Peyer's patch (tissue), 4 donors: ENCODE measurements around the gene OBI1. TPM values are rescaled to one million over a fixed set of nuclear protein-coding genes. Genes with fewer than 3 reads are reported as not detected.

Experiments used
- DNase-seq, 3 donors: peaks; one replicate each; pipeline ENCODE4 v3.0.0-alpha.2; 2017 to 2019
- H3K27ac ChIP-seq, 4 donors: fragments of 200-600 bp; sonication (generic); one replicate each; pipeline ENCODE4 v1.5.1; 2016 to 2019
- H3K27me3 ChIP-seq, 2 donors: fragments of 200-600 bp; sonication (generic); one replicate each; pipeline ENCODE4 v1.5.1; 2019
- H3K36me3 ChIP-seq, 3 donors: fragments of 200-600 bp; sonication (generic); one replicate each; pipeline ENCODE4 v1.5.1; 2016 to 2019
- H3K4me1 ChIP-seq, 4 donors: fragments of 200-600 bp; sonication (generic); one replicate each; pipeline ENCODE4 v1.5.1; 2016 to 2019
- H3K4me3 ChIP-seq, 4 donors: fragments of 200-600 bp; sonication (generic); 1 replicate in 3 of 4; 2 replicates in 1 of 4; pipeline ENCODE4 v1.5.1; 2016 to 2019; ENCODE audit warnings: mild to moderate bottlenecking in 1 of 4
- H3K9me3 ChIP-seq, 4 donors: fragments of 200-600 bp; sonication (generic); one replicate each; pipeline ENCODE4 v1.5.1; 2016 to 2019; ENCODE audit warnings: mild to moderate bottlenecking in 1 of 4
- CTCF ChIP-seq, 6 experiments: fragments of 450-650 bp in 4 of 6; fragments of 200-600 bp in 2 of 6; sonication (generic) in 1 of 6; IDR thresholded peaks; one replicate each; pipeline ENCODE4 v1.5.1; 2017 to 2019; ENCODE audit warnings: antibody characterized with exemption in 6 of 6, mild to moderate bottlenecking in 3 of 6, moderate library complexity in 1 of 6
- POLR2A ChIP-seq, 2 donors: fragments of 450-650 bp; IDR thresholded peaks; one replicate each; pipeline ENCODE4 v1.5.1; 2017; ENCODE audit warnings: antibody characterized with exemption in 2 of 2, mild to moderate bottlenecking in 2 of 2, moderate library complexity in 2 of 2
- total RNA-seq, 4 donors: library from RNA; depleted of rRNA; stranded (reverse); fragments of >200 nt; gene quantifications; one replicate each; pipeline ENCODE4 v1.1.0, GENCODE V29; 2016

Gene OBI1
- total RNA-seq, 4 donors from 2014 or later, result 4.4 to 13.2 (median 7.9) TPM

DNA sequence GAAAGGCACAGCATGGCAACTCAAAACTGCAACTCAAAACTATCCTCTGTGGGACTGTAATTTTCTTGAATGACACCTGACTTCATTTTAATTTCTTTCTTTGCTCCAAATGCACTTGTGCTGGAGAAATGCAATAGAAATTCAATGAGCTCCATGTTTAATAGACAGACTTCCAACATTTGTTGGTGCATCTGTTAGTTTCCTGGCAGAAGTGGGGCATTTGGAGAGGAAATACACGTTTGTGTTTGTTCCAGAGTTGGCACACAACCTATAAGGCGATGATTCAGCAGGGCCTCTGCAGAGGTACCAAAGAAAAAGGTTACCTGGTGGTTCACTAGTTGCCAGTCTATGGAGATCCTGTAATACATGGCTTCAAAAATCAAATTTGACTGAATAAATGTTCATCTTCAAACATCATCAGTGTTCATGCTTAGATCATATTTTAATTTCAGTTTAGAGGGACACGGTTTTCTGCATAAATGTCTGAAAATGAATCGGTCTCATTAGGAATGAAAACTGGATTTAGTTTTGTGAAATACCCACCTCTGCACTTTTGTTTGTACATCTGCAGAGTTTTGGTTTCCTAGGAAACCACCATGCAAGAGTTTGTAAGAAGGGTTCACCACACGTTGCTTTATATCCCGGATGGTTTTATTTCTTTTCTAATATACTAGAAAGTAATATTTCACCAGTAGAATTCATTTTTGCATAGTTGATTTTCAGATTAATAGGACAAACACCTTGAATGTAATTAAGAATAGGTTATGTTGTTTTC, 21.8 kb upstream of the OBI1 start:
- no peak for DNase-seq
- Histone ChIP-seq H3K27me3 (no peaks in the 10 kb centered on the region), H3K4me3 (no peak overlapping the region), H3K9me3 (no peaks in the 10 kb centered on the region), H3K27ac (no peak overlapping the region), H3K36me3 (no peaks in the 10 kb centered on the region), H3K4me1 (no peaks in the 10 kb centered on the region)
- TF ChIP-seq POLR2A (IDR thresholded peaks at IDR 0.05), result no peak
- no peak for TF ChIP-seq CTCF (IDR thresholded peaks at IDR 0.05)

DNA sequence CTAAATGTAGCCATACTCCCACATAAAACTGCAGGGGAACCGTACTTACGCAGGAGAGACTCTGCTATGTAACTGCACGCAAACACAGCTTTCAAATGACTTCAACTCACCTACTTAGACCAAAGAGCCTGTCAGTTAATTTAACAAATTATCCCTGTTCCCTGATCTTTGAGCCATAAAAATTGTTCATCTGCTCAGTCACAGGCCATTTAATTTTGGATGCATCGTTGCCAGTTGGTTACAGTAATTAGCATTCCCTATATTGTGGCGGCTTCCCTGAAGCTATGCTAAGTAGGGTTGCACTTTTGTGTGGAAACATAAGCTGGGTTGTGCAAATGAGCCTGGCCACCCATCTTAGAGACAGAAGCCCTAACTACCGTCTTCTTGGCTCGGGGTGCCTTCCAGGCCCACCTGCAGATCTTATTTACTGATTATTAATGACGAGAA, 21.2 kb upstream of the OBI1 start:
- H3K4me1 ChIP-seq, result no peaks in the 10 kb centered on the region
- TF ChIP-seq POLR2A (IDR thresholded peaks at IDR 0.05), result no peak
- TF ChIP-seq CTCF (IDR thresholded peaks at IDR 0.05), result no peak
- H3K27me3 ChIP-seq, result no peaks in the 10 kb centered on the region
- DNase-seq, result no peak
- no peaks in the 10 kb centered on the region for H3K9me3 ChIP-seq
- no peak overlapping the region for H3K4me3 ChIP-seq
- no peaks in the 10 kb centered on the region for H3K36me3 ChIP-seq
- H3K27ac ChIP-seq, result no peak overlapping the region

GRCh38 chr13:78679329-78679728, 20.4 kb upstream of the OBI1 start:
- Histone ChIP-seq H3K27ac (no peak overlapping the region), H3K36me3 (no peaks in the 10 kb centered on the region), H3K9me3 (no peaks in the 10 kb centered on the region), H3K27me3 (no peaks in the 10 kb centered on the region), H3K4me3 (no peak overlapping the region), H3K4me1 (no peaks in the 10 kb centered on the region)
- DNase-seq, result no peak
- TF ChIP-seq POLR2A (IDR thresholded peaks at IDR 0.05) (no peak), CTCF (IDR thresholded peaks at IDR 0.05) (no peak)

- no peaks in the 10 kb centered on the region for H3K9me3 ChIP-seq
- no peaks in the 10 kb centered on the region for H3K36me3 ChIP-seq
- no peak for DNase-seq
- H3K4me3 ChIP-seq, result no peak overlapping the region
- no peaks in the 10 kb centered on the region for H3K27me3 ChIP-seq
- H3K27ac ChIP-seq, result no peak overlapping the region
- no peaks in the 10 kb centered on the region for H3K4me1 ChIP-seq
- TF ChIP-seq CTCF (IDR thresholded peaks at IDR 0.05), result no peak
- no peak for TF ChIP-seq POLR2A (IDR thresholded peaks at IDR 0.05)
Measured at GRCh38 chr13:78675112-78675511, 16.2 kb upstream of the OBI1 start.

DNA sequence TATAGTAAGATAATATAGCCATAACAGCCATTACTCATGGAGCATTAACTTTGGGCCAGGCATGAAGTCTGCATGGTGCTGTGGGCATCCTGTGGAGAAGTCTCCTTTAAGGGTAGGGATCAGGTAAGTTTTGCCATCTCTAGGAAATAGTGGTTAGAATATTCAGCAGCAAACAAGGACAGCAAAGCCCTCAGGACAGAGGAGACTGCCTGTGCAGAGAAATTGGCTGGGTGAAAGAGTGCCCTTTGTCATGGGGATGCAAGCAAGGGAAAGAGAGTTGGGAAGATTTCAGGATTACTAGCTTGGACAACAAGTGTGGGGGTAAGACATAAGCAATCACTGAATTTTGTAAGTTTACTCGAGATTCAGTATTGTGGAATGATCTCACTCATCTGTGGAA, 15.7 kb upstream of the OBI1 start:
- Histone ChIP-seq H3K4me1 (no peaks in the 10 kb centered on the region), H3K9me3 (no peaks in the 10 kb centered on the region), H3K27ac (no peak overlapping the region), H3K27me3 (no peaks in the 10 kb centered on the region), H3K36me3 (no peaks in the 10 kb centered on the region), H3K4me3 (no peak overlapping the region)
- no peak for DNase-seq
- TF ChIP-seq CTCF (IDR thresholded peaks at IDR 0.05), result no peak
- no peak for TF ChIP-seq POLR2A (IDR thresholded peaks at IDR 0.05)
